GM12874 (cell line): ENCODE data around the gene MYO7B.

ENCODE experiments used
- CTCF ChIP-seq: IDR thresholded peaks from 2 replicates; pipeline ENCODE4 v1.5.1; 2011; ENCODE audit warnings: low read depth, mild to moderate bottlenecking, control low read depth, low read length, moderate library complexity; ENCODE audit not compliant: insufficient read depth

MYO7B gene

GRCh38 chr2:127656569-127657231 lies 121.2 kb downstream of the MYO7B start:
- no peak for TF ChIP-seq CTCF

GRCh38 chr2:127657232-127657595 lies 121.7 kb downstream of the MYO7B start:
- TF ChIP-seq CTCF, result no peak

GRCh38 chr2:127658146-127658545 lies 122.7 kb downstream of the MYO7B start:
- TF ChIP-seq CTCF, result no peak

GRCh38 chr2:127658641-127659407 lies 123.3 kb downstream of the MYO7B start:
- no peak for TF ChIP-seq CTCF

GRCh38 chr2:127659408-127660290 lies 124.2 kb downstream of the MYO7B start:
- TF ChIP-seq CTCF, result no peak

GRCh38 chr2:127660291-127660578 lies 124.8 kb downstream of the MYO7B start:
- no peak for TF ChIP-seq CTCF

GRCh38 chr2:127661072-127661649 lies 125.7 kb downstream of the MYO7B start:
- TF ChIP-seq CTCF, result no peak
